ENCODE data around the gene SELENOF.

SELENOF gene

GRCh38 chr1:86913896-86914600, at the start of gene SELENOF:
TSS of gene SELENOF (minus strand) at chr1:86914126. CDS start at chr1:86914111, 15 bp downstream.
- DNase-seq (ENCODE audit: low read depth, low spot score), result peak; percentile 100

- no peak for DNase-seq (ENCODE audit: low read depth, low spot score)
These were observed 46.6 kb upstream of the SELENOF start for GRCh38 chr1:86960548-86960947.

GRCh38 chr1:86957221-86957620, 43.3 kb upstream of the SELENOF start:
- DNase-seq (ENCODE audit: low read depth, low spot score), result no peak

GRCh38 chr1:86956221-86956620, 42.3 kb upstream of the SELENOF start:
- DNase-seq (ENCODE audit: low read depth, low spot score), result no peak

GRCh38 chr1:86955678-86956077, 41.8 kb upstream of the SELENOF start:
- DNase-seq (ENCODE audit: low read depth, low spot score), result no peak

GRCh38 chr1:86953167-86953566, 39.2 kb upstream of the SELENOF start:
- DNase-seq (ENCODE audit: low read depth, low spot score), result peak; percentile 3

- no peak for DNase-seq (ENCODE audit: low read depth, low spot score)
These were observed 37.5 kb upstream of the SELENOF start for GRCh38 chr1:86951430-86951829.

- DNase-seq (ENCODE audit: low read depth, low spot score), result no peak
These were observed 36.9 kb upstream of the SELENOF start for GRCh38 chr1:86950712-86951419.

- no peak for DNase-seq (ENCODE audit: low read depth, low spot score)
These were observed 34.3 kb upstream of the SELENOF start for GRCh38 chr1:86948212-86948611.

GRCh38 chr1:86942743-86943142, 28.8 kb upstream of the SELENOF start:
- no peak for DNase-seq (ENCODE audit: low read depth, low spot score)

- no peak for DNase-seq (ENCODE audit: low read depth, low spot score)
These were observed 28.1 kb upstream of the SELENOF start for GRCh38 chr1:86942042-86942441.

GRCh38 chr1:86940599-86940998, 26.7 kb upstream of the SELENOF start:
- DNase-seq (ENCODE audit: low read depth, low spot score), result no peak

- DNase-seq (ENCODE audit: low read depth, low spot score), result no peak
These were observed 25.5 kb upstream of the SELENOF start for GRCh38 chr1:86939406-86939805.

- DNase-seq (ENCODE audit: low read depth, low spot score), result no peak
These were observed 24.9 kb upstream of the SELENOF start for GRCh38 chr1:86938855-86939254.

- no peak for DNase-seq (ENCODE audit: low read depth, low spot score)
These were observed 24.5 kb upstream of the SELENOF start for GRCh38 chr1:86938450-86938849.

- peak; percentile 37 for DNase-seq (ENCODE audit: low read depth, low spot score)
These were observed 19.8 kb upstream of the SELENOF start for GRCh38 chr1:86933562-86934377.

GRCh38 chr1:86933051-86933450, 19.1 kb upstream of the SELENOF start:
- DNase-seq (ENCODE audit: low read depth, low spot score), result no peak

- no peak for DNase-seq (ENCODE audit: low read depth, low spot score)
These were observed 14.9 kb upstream of the SELENOF start for GRCh38 chr1:86928819-86929218.

GRCh38 chr1:86926883-86927282, 13.0 kb upstream of the SELENOF start:
- DNase-seq (ENCODE audit: low read depth, low spot score), result no peak

GRCh38 chr1:86925742-86926141, 11.8 kb upstream of the SELENOF start:
- no peak for DNase-seq (ENCODE audit: low read depth, low spot score)

- no peak for DNase-seq (ENCODE audit: low read depth, low spot score)
These were observed 10.5 kb upstream of the SELENOF start for GRCh38 chr1:86924324-86924960.

- DNase-seq (ENCODE audit: low read depth, low spot score), result no peak
These were observed 8.5 kb upstream of the SELENOF start for GRCh38 chr1:86922445-86922844.
